ENCODE measurements around the gene ALK.

The ALK gene

GRCh38 chr2:29489568-29489967 lies 431.8 kb downstream of the ALK start:
- no peaks in the 10 kb centered on the region for H3K27me3 ChIP-seq
- H3K9me3 ChIP-seq, result no peaks in the 10 kb centered on the region
- H4K20me1 ChIP-seq, result no peaks in the 10 kb centered on the region
- no peaks in the 10 kb centered on the region for H3K36me3 ChIP-seq
- no peak overlapping the region for H3K27ac ChIP-seq
- TF ChIP-seq Cebpa-rat (IDR thresholded peaks at IDR 0.05), result no peak
- H3K4me1 ChIP-seq, result peaks cover 6% of the 10 kb centered on the region; the same call in 1 of the 2 replicates
- H3K4me2 ChIP-seq, result no peak overlapping the region
- no peak overlapping the region for H3K4me3 ChIP-seq
- H3K9ac ChIP-seq, result no peak overlapping the region

DNA sequence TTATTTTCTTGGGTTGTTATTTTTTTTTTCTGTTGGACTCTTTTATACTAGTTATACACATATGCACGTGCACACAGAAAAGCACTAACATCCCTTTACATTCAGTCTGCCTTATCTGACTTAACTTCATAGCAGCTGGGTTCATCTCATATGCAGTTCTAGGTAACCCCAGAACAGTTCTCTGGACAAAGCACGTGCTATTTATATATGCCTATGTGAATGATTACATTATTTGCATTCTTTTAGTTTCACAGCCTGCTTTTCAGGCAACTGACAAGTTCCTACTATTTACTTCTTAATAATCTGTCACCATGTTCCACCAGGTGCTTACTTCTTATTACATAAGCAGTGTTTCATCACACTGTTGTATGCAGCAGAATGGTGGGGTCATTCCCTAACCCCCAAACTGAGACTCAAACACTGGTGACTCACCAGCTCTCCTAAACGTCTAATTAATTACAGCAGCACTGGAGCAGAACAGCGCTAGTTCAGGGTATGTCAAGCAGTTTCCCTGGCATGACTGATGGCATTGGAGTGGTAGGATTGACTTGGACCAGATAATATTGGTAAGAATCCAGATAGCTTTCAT lies 433.3 kb downstream of the ALK start:
- no peak for TF ChIP-seq Cebpa-rat (IDR thresholded peaks at IDR 0.05)
- H3K4me3 ChIP-seq, result no peak overlapping the region
- no peak overlapping the region for H3K9ac ChIP-seq
- no peak overlapping the region for H3K27ac ChIP-seq
- H3K27me3 ChIP-seq, result no peaks in the 10 kb centered on the region
- no peaks in the 10 kb centered on the region for H4K20me1 ChIP-seq
- H3K36me3 ChIP-seq, result no peaks in the 10 kb centered on the region
- H3K9me3 ChIP-seq, result peaks cover 4% of the 10 kb centered on the region; the same call in 1 of the 2 replicates
- H3K4me2 ChIP-seq, result no peak overlapping the region
- H3K4me1 ChIP-seq, result peaks cover 9% of the 10 kb centered on the region

DNA sequence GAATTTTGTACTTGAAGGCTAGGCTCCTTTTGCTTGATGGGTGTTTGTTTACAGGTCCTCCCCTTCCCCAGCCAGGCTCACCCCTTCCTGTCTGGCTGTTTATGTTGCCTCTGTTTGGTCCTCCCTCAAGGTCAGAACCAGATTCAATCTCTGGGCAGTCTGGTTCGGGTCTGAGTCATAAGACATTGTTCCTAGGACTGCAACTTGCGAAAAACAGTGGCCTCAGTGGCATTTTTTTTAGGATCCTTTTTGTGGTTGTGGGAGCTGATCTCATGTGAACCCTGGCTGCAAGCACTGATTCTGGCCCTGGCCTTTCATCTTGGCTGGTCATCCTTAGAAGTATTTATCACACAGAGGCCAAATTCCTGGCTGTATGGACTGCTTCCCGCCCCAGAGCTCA lies 435.8 kb downstream of the ALK start:
- TF ChIP-seq Cebpa-rat (IDR thresholded peaks at IDR 0.05), result no peak
- no peak overlapping the region for H3K4me3 ChIP-seq
- no peaks in the 10 kb centered on the region for H3K36me3 ChIP-seq
- peaks cover 4% of the 10 kb centered on the region; the same call in 1 of the 2 replicates for H3K9me3 ChIP-seq
- H3K4me2 ChIP-seq, result no peak overlapping the region
- peaks cover 33% of the 10 kb centered on the region for H3K4me1 ChIP-seq
- no peaks in the 10 kb centered on the region for H4K20me1 ChIP-seq
- no peak overlapping the region for H3K27ac ChIP-seq
- H3K27me3 ChIP-seq, result no peaks in the 10 kb centered on the region
- no peak overlapping the region for H3K9ac ChIP-seq

GRCh38 chr2:29485117-29485516 lies 436.3 kb downstream of the ALK start:
- TF ChIP-seq Cebpa-rat (IDR thresholded peaks at IDR 0.05), result no peak
- Histone ChIP-seq H3K27me3 (no peaks in the 10 kb centered on the region), H3K4me1 (peaks cover 38% of the 10 kb centered on the region), H3K4me3 (no peak overlapping the region), H4K20me1 (no peaks in the 10 kb centered on the region), H3K36me3 (no peaks in the 10 kb centered on the region), H3K9me3 (peaks cover 4% of the 10 kb centered on the region; the same call in 1 of the 2 replicates), H3K9ac (no peak overlapping the region), H3K27ac (no peak overlapping the region), H3K4me2 (no peak overlapping the region)

- Histone ChIP-seq H4K20me1 (no peaks in the 10 kb centered on the region), H3K9ac (no peak overlapping the region), H3K9me3 (peaks cover 4% of the 10 kb centered on the region; the same call in 1 of the 2 replicates), H3K36me3 (no peaks in the 10 kb centered on the region), H3K4me1 (peaks cover 53% of the 10 kb centered on the region), H3K27ac (peak overlapping the region; percentile 36; the same call in 1 of the 2 replicates), H3K27me3 (no peaks in the 10 kb centered on the region), H3K4me3 (no peak overlapping the region), H3K4me2 (peak overlapping the region; percentile 72; the same call in 1 of the 2 replicates)
- TF ChIP-seq Cebpa-rat (IDR thresholded peaks at IDR 0.05), result no peak
These were observed 438.5 kb downstream of the ALK start for GRCh38 chr2:29482867-29483266.

- Histone ChIP-seq H3K9ac (no peak overlapping the region), H3K4me1 (peaks cover 53% of the 10 kb centered on the region), H3K36me3 (no peaks in the 10 kb centered on the region), H3K4me3 (no peak overlapping the region), H3K9me3 (peaks cover 4% of the 10 kb centered on the region), H4K20me1 (no peaks in the 10 kb centered on the region), H3K27me3 (no peaks in the 10 kb centered on the region), H3K4me2 (peak overlapping the region; percentile 72), H3K27ac (peak overlapping the region; percentile 36; the same call in 1 of the 2 replicates)
- no peak for TF ChIP-seq Cebpa-rat (IDR thresholded peaks at IDR 0.05)
These were observed 439.0 kb downstream of the ALK start for GRCh38 chr2:29482348-29482747.

DNA sequence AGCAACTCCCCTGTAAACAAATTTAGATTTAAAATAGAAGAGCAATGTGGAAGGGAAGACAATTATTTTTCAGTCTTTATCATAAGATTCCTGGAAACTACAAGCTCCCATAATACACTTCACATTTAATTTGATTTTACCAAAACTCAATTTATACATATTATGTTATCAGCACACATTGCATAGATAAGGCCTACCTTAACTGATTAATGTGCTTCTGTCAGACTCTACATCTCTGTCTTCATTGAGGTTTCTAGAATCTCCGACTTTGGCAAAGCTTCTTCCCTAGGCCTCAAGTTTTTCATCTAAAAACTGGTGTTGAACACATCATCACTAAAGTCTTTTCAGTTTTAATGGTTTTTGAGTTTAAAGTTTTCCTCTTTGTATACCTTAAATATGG lies 440.1 kb downstream of the ALK start:
- H4K20me1 ChIP-seq, result no peaks in the 10 kb centered on the region
- no peak for TF ChIP-seq Cebpa-rat (IDR thresholded peaks at IDR 0.05)

GRCh38 chr2:29480426-29480825 lies 441.0 kb downstream of the ALK start:
- Histone ChIP-seq H3K27ac (no peak overlapping the region), H4K20me1 (no peaks in the 10 kb centered on the region), H3K4me2 (peak overlapping the region; percentile 72), H3K27me3 (no peaks in the 10 kb centered on the region), H3K4me1 (peaks cover 53% of the 10 kb centered on the region), H3K9ac (no peak overlapping the region), H3K4me3 (no peak overlapping the region), H3K36me3 (no peaks in the 10 kb centered on the region), H3K9me3 (peaks cover 4% of the 10 kb centered on the region)
- TF ChIP-seq Cebpa-rat (IDR thresholded peaks at IDR 0.05), result no peak

More for the DNA sequence above, 440.1 kb downstream of the ALK start:
- no peak overlapping the region for H3K9ac ChIP-seq
- H3K4me3 ChIP-seq, result no peak overlapping the region
- peaks cover 4% of the 10 kb centered on the region for H3K9me3 ChIP-seq
- peaks cover 53% of the 10 kb centered on the region for H3K4me1 ChIP-seq
- peak overlapping the region; percentile 72 for H3K4me2 ChIP-seq
- H3K27ac ChIP-seq, result no peak overlapping the region
- H3K27me3 ChIP-seq, result no peaks in the 10 kb centered on the region
- H3K36me3 ChIP-seq, result no peaks in the 10 kb centered on the region

GRCh38 chr2:29479401-29479800 lies 442.0 kb downstream of the ALK start:
- TF ChIP-seq Cebpa-rat (IDR thresholded peaks at IDR 0.05), result no peak
- Histone ChIP-seq H3K9ac (0 out of 2 replicates have a peak overlapping the region, but pooled peaks have one; percentile 7), H3K4me1 (peaks cover 53% of the 10 kb centered on the region), H4K20me1 (no peaks in the 10 kb centered on the region), H3K9me3 (peaks cover 4% of the 10 kb centered on the region), H3K27me3 (no peaks in the 10 kb centered on the region), H3K4me3 (no peak overlapping the region), H3K36me3 (no peaks in the 10 kb centered on the region), H3K27ac (peak overlapping the region; percentile 7; the same call in 1 of the 2 replicates), H3K4me2 (peak overlapping the region; percentile 72)

- Histone ChIP-seq H4K20me1 (no peaks in the 10 kb centered on the region), H3K4me3 (no peak overlapping the region), H3K36me3 (no peaks in the 10 kb centered on the region), H3K9me3 (peaks cover under 1% of the 10 kb centered on the region), H3K27ac (peak overlapping the region; percentile 36; the same call in 1 of the 2 replicates), H3K4me1 (peaks cover 53% of the 10 kb centered on the region), H3K9ac (no peak overlapping the region), H3K4me2 (peak overlapping the region; percentile 72), H3K27me3 (no peaks in the 10 kb centered on the region)
- no peak for TF ChIP-seq Cebpa-rat (IDR thresholded peaks at IDR 0.05)
These were observed 442.7 kb downstream of the ALK start for GRCh38 chr2:29478641-29479040.

All from BLaER1 (cell line).